ENCODE results near the gene SCP2D1.
"Not testable (repeated sequence)": the region's sequence is repeated elsewhere in the genome, so short reads cannot be mapped to it uniquely, and the experiment has no call there.

The SCP2D1 gene

GRCh38 chr20:18813483-18813882, at the start of gene SCP2D1:
SCP2D1 (plus strand) TSS chr20:18813783; CDS start chr20:18813816, 33 bp downstream.
- DNase-seq (ENCODE audit: low spot score), result no peak

DNA sequence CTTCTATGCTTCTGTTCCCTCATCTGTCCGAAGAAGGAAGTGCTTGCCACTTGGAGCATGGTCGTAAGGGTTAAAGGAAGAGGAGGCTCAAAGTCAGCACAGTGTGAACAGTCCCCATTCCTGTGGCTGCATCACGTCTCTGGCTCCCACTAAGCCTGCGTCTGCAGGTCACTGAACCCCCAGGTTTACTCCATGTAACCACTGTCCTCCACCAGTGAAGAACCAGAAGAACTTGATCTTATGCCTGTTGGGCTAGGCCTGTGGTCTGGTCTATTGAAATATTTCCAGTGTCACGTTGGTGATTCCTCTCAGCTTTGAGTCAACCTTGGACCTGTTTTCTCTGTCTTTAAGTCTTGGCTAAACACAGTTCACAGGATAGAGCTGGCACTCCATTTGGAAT, 45.9 kb upstream of the SCP2D1 start:
- DNase-seq (ENCODE audit: low spot score), result no peak

- DNase-seq (ENCODE audit: low spot score), result no peak
Observed at GRCh38 chr20:18773566-18773965, 40.0 kb upstream of the SCP2D1 start.

GRCh38 chr20:18774207-18774606, 39.4 kb upstream of the SCP2D1 start:
- no peak for DNase-seq (ENCODE audit: low spot score)

- no peak for DNase-seq (ENCODE audit: low spot score)
Observed at GRCh38 chr20:18775633-18776032, 38.0 kb upstream of the SCP2D1 start.

- DNase-seq (ENCODE audit: low spot score), result no peak
Observed at GRCh38 chr20:18778690-18779392, 34.7 kb upstream of the SCP2D1 start.

DNA sequence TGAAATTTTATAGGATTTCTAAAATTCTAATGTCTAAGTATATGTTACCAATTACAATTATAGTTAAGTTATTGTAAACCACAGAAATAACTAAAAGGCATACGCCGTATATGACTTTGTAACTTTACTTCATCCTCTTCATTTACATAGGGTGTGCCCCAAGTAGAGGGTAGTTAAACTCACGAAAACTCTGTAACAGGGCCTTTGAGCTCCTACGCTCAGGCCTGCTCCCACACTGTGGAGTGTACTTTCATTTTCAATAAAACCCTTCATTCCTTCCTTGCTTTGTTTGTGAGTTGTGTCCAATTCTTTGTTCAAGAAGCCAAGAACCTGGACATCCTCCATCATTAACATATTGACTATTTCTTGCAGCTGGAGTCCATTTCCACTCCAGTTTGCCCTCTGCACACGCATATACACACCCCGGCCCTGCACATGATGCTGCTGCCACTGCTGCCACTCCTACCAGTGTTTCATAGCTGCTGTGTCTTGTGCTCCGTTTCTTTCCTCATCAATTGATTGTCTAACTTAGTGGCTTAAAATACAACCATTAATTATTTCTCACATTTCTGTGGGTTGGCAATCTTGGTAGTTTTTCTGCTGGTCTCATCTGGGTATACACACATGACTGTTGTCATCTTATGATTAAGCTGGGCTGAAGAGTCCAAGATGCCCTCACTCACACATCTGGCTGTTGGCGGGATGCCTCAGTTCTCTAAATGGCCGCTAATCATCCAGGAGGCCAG, 33.0 kb upstream of the SCP2D1 start:
- DNase-seq (ENCODE audit: low spot score), result no peak

GRCh38 chr20:18781509-18781908, 32.1 kb upstream of the SCP2D1 start:
- DNase-seq (ENCODE audit: low spot score), result no peak

GRCh38 chr20:18783385-18783959, 30.1 kb upstream of the SCP2D1 start:
- DNase-seq (ENCODE audit: low spot score), result no peak

GRCh38 chr20:18787046-18787445, 26.5 kb upstream of the SCP2D1 start:
- DNase-seq (ENCODE audit: low spot score), result not testable (repeated sequence)

GRCh38 chr20:18788021-18788420, 25.6 kb upstream of the SCP2D1 start:
- DNase-seq (ENCODE audit: low spot score), result no peak

- peak; percentile 82 for DNase-seq (ENCODE audit: low spot score)
Observed at GRCh38 chr20:18790787-18791186, 22.8 kb upstream of the SCP2D1 start.

- peak; percentile 95 for DNase-seq (ENCODE audit: low spot score)
Observed at GRCh38 chr20:18793625-18794427, 19.8 kb upstream of the SCP2D1 start.

- DNase-seq (ENCODE audit: low spot score), result peak; percentile 10
Observed at GRCh38 chr20:18794428-18794787, 19.2 kb upstream of the SCP2D1 start.

GRCh38 chr20:18795366-18795765, 18.2 kb upstream of the SCP2D1 start:
- DNase-seq (ENCODE audit: low spot score), result no peak

DNA sequence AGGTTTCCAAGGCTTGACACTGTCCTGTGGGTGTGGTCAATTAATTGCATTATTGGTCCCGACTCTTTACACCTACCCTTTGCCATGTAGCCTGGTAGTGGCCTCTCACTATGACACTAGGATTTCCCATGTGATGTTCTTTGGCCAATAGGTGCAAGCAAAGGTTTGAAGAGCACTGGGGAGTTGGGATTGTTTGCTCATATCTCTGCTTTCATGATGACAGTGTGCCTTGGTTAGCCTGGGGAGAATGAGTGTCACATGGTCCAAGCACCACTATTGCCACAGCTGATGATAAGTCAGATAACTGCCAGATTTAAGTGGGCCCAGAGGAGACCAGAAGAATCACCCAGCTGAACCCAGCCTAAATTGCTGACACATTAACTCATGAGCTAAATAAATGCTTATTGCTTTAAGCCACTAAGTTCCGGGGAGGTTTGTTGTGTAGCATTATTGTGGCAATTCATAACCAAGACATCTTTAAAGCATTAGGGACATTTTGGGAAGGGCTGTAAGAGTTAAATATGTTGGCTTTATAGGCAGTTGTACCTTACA, 17.2 kb upstream of the SCP2D1 start:
- no peak for DNase-seq (ENCODE audit: low spot score)

GRCh38 chr20:18801516-18801915, 12.1 kb upstream of the SCP2D1 start:
- no peak for DNase-seq (ENCODE audit: low spot score)

DNA sequence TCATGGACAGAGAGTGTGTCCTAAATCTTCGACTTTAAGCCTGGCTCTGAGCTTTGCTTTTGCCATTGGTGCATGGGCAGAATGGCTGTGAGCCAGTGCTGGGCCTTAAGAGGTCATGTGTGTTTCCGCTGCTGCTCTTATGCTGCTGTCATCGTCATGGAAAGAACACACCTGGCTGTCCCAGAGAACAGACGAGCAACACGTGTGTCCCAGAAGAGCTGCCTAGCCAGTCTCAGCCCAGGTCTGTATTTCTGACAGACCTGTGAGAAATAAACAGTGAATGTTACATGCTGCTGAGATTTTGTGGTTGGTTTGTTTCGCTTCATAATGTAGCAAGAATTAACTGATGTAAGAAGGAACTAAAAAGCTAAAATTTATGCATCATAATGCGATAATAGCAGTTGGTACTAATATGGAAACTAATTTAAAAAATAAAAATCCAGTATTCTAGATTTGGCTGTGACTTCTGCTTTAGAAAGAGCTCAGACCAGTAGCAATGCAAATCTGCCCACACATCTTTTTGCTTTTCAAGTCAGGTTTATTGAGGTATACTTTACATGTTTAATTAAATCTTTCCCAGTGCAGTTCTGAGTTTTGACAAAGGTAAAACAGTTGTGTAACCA, 11.5 kb upstream of the SCP2D1 start:
- DNase-seq (ENCODE audit: low spot score), result no peak

DNA sequence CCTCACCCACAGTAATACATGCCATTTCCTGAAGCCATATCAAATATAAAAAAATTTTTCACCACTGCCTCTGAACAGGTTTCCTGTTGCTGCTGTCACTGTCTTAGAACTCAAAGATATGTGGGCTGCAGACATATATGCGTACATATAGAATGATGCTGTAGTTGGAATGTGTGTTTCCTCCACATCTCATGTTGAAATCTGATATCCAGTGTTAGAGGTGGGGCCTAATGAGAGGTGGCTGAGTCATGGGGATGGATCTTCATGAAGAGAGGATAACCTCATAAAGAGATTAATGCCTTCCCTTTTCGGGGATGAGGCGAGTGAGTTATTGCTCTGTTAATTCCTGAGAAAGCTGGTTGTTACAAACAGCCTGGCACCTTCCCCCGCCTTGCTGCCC, 7.7 kb upstream of the SCP2D1 start:
- DNase-seq (ENCODE audit: low spot score), result no peak

- no peak for DNase-seq (ENCODE audit: low spot score)
Observed at GRCh38 chr20:18808712-18809111, 4.9 kb upstream of the SCP2D1 start.

DNA sequence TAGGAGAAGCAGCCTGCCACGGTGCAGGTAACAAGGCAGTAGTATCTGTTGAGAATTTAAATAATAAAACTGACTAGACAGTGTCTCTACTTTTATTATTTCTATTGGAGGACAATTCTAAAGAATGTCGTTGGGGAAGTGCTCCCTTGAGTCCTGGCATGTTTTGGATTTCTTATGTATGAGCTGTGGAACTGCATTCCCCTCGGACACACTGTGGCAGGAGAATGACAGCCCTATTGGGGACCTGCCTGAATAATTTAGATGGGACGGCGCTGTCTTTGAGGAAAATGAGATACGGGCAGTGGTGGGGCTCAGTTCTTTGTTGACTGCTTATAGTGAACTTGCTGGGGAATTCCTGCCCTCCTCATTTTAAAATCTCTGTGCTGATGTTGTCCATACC, 2.4 kb upstream of the SCP2D1 start:
- no peak for DNase-seq (ENCODE audit: low spot score)

GRCh38 chr20:18811904-18812303, 1.7 kb upstream of the SCP2D1 start:
- DNase-seq (ENCODE audit: low spot score), result no peak
